ENCODE measurements around the gene MALRD1.

MALRD1 gene

DNA sequence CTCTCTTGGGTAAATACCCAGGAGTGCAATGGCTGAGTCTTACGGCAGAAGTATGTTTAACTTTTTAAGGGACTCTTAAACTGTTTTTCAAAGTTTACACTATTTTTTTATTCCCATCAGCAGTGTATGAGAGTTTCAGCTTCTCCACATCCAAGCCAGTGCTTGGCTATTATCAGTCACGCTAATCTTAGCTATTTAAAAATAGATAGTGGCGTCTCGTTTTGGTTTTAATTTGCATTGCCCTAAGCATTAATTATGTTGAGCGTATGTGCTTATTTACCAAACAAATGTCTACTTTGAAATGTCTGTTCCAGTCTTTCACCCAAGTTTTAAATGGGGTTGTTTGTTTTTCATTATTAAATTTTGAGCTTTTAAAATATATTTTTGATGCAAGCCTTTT is 164.0 kb downstream of the MALRD1 start:
- Histone ChIP-seq H3K4me1 (ENCODE audit: insufficient read depth, low read length) (no peaks in the 10 kb centered on the region), H3K9ac (ENCODE audit: low read depth, low read length) (no peak overlapping the region), H3K9me3 (ENCODE audit: control insufficient read depth, insufficient read depth, low read length) (no peaks in the 10 kb centered on the region), H3K36me3 (ENCODE audit: insufficient read depth, low read length) (no peaks in the 10 kb centered on the region)

DNA sequence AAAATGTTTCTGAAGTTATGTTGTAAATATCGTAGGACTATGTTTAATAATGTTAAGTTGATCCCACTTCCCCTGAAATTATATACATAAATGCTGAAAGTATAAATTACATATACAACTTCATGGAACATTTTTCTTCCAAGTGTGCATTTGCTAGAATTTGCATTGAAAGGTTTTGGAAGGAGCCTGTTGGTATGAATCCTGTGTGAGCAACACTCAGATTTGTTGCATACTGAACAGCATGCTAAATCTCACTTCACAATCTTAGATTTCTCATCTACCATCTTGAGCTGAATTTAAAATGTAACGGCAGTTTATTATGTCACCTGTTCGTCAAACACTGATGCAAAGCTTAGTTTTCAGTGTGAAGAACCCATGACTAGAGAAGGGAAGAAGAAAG is 172.6 kb downstream of the MALRD1 start:
- H3K4me1 ChIP-seq (ENCODE audit: insufficient read depth, low read length): no peaks in the 10 kb centered on the region
- H3K9me3 ChIP-seq (ENCODE audit: control insufficient read depth, insufficient read depth, low read length): no peaks in the 10 kb centered on the region

GRCh38 chr10:19226025-19226424 is 177.4 kb downstream of the MALRD1 start:
- no peaks in the 10 kb centered on the region for H3K36me3 ChIP-seq (ENCODE audit: insufficient read depth, low read length)
- no peaks in the 10 kb centered on the region for H3K9me3 ChIP-seq (ENCODE audit: control insufficient read depth, insufficient read depth, low read length)
- H3K4me1 ChIP-seq (ENCODE audit: insufficient read depth, low read length): no peaks in the 10 kb centered on the region
- H3K9ac ChIP-seq (ENCODE audit: low read depth, low read length): no peak overlapping the region

More for the DNA sequence above, 172.6 kb downstream of the MALRD1 start:
- Histone ChIP-seq H3K36me3 (ENCODE audit: insufficient read depth, low read length) (no peaks in the 10 kb centered on the region), H3K9ac (ENCODE audit: low read depth, low read length) (no peak overlapping the region)

DNA sequence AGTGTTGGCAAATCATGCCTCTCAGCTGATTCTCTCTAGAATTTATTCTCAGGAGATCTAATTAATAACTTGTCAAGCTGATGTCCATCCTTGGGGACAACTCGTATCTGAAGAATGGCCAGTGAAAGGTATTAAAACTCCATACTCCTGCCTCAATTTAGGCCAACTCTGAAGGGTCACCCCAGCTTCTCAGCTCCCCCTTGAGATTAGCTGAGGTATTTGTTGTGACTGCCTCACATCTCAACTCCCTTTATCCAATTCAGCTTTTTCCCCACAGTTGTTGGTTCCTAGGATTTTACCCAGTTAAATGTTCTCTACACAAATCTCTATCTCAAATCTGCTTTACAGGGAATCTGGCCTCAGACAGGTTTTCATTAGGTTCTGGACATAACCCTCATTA is 182.4 kb downstream of the MALRD1 start:
- no peaks in the 10 kb centered on the region for H3K36me3 ChIP-seq (ENCODE audit: insufficient read depth, low read length)

DNA sequence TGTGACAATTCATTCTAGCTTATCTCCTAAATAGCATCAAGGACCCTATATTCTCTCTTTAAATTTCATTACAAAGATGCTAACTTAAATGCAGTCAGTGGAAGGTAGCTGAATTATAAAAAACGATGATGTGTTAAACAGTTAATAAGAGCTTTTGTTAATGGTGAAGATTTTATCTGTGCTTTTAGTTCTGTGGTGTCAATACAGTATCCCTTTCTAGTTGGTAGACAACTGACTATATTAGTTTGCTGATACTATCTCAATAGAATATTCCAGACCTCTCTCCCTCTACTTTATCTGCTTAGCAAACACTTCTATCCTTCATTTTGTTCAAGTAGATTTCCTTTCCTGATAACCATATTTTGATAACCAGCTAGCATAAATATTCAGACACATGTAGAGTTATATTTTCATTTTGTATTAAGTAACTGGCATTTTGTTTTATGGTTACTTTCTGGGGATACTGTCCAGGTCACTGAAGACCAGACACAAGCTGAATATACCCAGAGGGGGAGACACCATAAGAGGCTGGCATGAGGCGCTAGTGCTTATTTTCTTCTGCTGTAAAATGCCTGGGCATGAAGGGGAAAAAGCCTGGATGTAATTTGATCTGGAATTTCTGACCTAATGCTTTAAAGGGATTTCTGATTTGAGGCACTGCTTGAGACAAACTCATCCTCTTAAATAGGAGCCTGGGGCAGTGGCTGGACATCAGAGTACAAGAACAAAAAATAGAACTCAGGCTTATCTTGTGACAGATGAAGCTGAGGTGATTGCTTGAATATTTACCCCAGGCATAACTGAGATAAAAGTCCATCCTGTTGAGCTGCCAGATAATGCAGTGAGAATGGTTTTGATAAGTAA is 197.5 kb downstream of the MALRD1 start:
- H3K9ac ChIP-seq (ENCODE audit: low read depth, low read length): no peak overlapping the region
- no peaks in the 10 kb centered on the region for H3K36me3 ChIP-seq (ENCODE audit: insufficient read depth, low read length)
- H3K4me1 ChIP-seq (ENCODE audit: insufficient read depth, low read length): no peaks in the 10 kb centered on the region
- no peaks in the 10 kb centered on the region; the same call in 1 of the 2 replicates for H3K9me3 ChIP-seq (ENCODE audit: control insufficient read depth, insufficient read depth, low read length)

More for the DNA sequence above, 182.4 kb downstream of the MALRD1 start:
- Histone ChIP-seq H3K4me1 (ENCODE audit: insufficient read depth, low read length) (no peaks in the 10 kb centered on the region), H3K9me3 (ENCODE audit: control insufficient read depth, insufficient read depth, low read length) (no peaks in the 10 kb centered on the region), H3K9ac (ENCODE audit: low read depth, low read length) (no peak overlapping the region)

DNA sequence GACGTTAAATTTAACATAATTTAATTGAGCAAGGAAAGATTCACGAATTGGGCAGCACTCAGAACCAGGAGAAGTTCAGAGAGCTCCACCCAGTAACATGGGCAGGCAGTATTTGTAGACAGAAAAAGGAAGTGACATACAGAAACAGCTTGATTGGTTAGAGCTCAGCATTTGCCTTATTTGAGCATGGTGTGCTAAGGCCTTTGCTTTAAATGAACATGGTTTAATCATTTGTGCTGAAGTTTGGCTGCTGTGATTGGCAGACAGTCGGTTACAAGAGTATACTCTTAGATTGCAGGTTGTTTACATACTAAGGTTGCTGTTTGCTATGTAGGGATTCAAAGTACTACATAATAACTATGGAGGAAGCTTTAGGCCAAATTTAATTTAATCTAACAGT is 199.2 kb downstream of the MALRD1 start:
- Histone ChIP-seq H3K9ac (ENCODE audit: low read depth, low read length) (no peak overlapping the region), H3K36me3 (ENCODE audit: insufficient read depth, low read length) (no peaks in the 10 kb centered on the region), H3K9me3 (ENCODE audit: control insufficient read depth, insufficient read depth, low read length) (no peaks in the 10 kb centered on the region), H3K4me1 (ENCODE audit: insufficient read depth, low read length) (no peaks in the 10 kb centered on the region)

- no peaks in the 10 kb centered on the region for H3K36me3 ChIP-seq (ENCODE audit: insufficient read depth, low read length)
- no peaks in the 10 kb centered on the region for H3K9me3 ChIP-seq (ENCODE audit: control insufficient read depth, insufficient read depth, low read length)
- H3K9ac ChIP-seq (ENCODE audit: low read depth, low read length): no peak overlapping the region
- H3K4me1 ChIP-seq (ENCODE audit: insufficient read depth, low read length): no peaks in the 10 kb centered on the region
Observed at GRCh38 chr10:19250546-19250945, 201.9 kb downstream of the MALRD1 start.

DNA sequence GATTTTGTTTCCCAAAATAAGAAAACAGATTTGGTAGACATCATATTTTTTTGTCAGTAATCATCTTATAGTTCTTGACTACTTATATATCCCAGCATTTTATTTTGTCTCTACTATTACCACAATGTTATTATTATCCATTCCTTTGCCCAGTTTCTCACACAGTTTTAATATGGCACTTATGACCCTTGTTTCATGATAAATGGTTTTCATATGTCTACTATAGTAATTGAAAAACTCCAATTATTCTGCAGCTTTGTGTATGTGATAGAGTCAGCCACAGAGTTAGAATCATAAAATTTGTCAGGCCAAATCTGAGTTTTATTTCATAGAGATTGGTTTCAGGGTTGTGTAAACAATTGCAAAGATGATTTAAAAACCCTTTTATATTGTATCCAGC is 203.9 kb downstream of the MALRD1 start:
- Histone ChIP-seq H3K9ac (ENCODE audit: low read depth, low read length) (no peak overlapping the region), H3K4me1 (ENCODE audit: insufficient read depth, low read length) (no peaks in the 10 kb centered on the region), H3K36me3 (ENCODE audit: insufficient read depth, low read length) (no peaks in the 10 kb centered on the region), H3K9me3 (ENCODE audit: control insufficient read depth, insufficient read depth, low read length) (no peaks in the 10 kb centered on the region)

DNA sequence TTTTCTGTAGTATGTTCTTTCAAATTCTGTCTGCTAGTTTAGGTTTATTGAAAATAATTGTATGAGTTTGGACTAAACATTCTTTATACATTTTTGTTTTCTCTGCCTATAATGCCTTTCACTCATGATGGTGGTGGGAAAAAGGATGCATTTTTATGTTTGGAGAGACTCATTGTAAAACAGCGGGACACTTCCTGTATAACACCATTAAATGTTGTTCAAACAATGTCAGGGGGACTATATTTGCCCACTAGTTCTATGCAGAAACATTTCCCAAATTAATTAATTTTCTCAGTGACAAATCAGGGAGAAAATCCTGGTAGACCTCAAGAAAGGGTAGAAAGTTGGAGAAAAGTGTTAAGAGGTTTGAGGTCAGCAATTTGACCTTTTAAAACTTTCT is 207.7 kb downstream of the MALRD1 start:
- no peaks in the 10 kb centered on the region for H3K4me1 ChIP-seq (ENCODE audit: insufficient read depth, low read length)

GRCh38 chr10:19263262-19263661 is 214.7 kb downstream of the MALRD1 start:
- Histone ChIP-seq H3K4me1 (ENCODE audit: insufficient read depth, low read length) (no peaks in the 10 kb centered on the region), H3K36me3 (ENCODE audit: insufficient read depth, low read length) (no peaks in the 10 kb centered on the region), H3K9me3 (ENCODE audit: control insufficient read depth, insufficient read depth, low read length) (no peaks in the 10 kb centered on the region), H3K9ac (ENCODE audit: low read depth, low read length) (no peak overlapping the region)

More for the DNA sequence above, 207.7 kb downstream of the MALRD1 start:
- Histone ChIP-seq H3K36me3 (ENCODE audit: insufficient read depth, low read length) (no peaks in the 10 kb centered on the region), H3K9me3 (ENCODE audit: control insufficient read depth, insufficient read depth, low read length) (no peaks in the 10 kb centered on the region), H3K9ac (ENCODE audit: low read depth, low read length) (no peak overlapping the region)

DNA sequence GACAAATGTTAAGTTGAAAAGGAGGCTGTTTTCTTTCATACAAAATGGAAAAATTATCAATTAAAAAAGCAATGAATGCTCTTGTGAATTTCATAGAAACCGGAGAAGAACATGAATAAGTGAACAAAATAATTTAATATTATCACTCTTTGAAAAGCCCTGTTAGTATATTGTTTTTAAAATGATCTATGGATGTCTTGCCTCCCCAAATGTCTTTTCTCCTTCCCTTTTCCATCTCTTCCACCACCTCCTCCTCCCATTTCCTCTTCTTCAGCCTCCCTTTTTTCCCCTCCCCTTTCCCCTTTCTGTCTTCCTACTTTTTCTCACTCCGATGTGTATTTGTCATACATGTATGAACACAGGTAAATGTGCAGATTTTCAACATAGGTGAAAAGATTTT is 234.7 kb downstream of the MALRD1 start:
- no peak overlapping the region for H3K9ac ChIP-seq (ENCODE audit: low read depth, low read length)
- H3K9me3 ChIP-seq (ENCODE audit: control insufficient read depth, insufficient read depth, low read length): no peaks in the 10 kb centered on the region
- no peaks in the 10 kb centered on the region for H3K4me1 ChIP-seq (ENCODE audit: insufficient read depth, low read length)
- H3K36me3 ChIP-seq (ENCODE audit: insufficient read depth, low read length): no peaks in the 10 kb centered on the region

DNA sequence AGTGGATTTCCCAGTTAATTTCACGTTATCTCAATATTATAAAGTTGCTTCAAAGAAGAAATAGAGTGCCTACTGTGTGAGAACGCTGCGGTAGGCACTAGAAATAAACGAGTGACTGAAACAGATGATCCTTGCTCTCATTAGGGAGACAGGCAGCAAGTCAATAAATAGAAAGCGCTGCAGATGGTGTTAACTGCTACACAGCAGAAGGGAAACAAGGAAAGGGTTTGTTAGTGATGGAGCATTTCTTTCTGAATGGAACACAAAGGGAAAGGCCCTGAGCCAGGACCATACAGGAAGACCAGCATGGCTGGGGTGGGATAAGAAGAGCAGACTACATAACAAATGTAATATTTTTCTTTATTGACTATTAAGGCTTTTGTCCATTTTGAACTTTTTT is 235.2 kb downstream of the MALRD1 start:
- Histone ChIP-seq H3K9me3 (ENCODE audit: control insufficient read depth, insufficient read depth, low read length) (no peaks in the 10 kb centered on the region), H3K36me3 (ENCODE audit: insufficient read depth, low read length) (no peaks in the 10 kb centered on the region), H3K9ac (ENCODE audit: low read depth, low read length) (no peak overlapping the region), H3K4me1 (ENCODE audit: insufficient read depth, low read length) (no peaks in the 10 kb centered on the region)

- Histone ChIP-seq H3K4me1 (ENCODE audit: insufficient read depth, low read length) (no peaks in the 10 kb centered on the region), H3K36me3 (ENCODE audit: insufficient read depth, low read length) (no peaks in the 10 kb centered on the region), H3K9me3 (ENCODE audit: control insufficient read depth, insufficient read depth, low read length) (no peaks in the 10 kb centered on the region), H3K9ac (ENCODE audit: low read depth, low read length) (no peak overlapping the region)
Observed at GRCh38 chr10:19290770-19291169, 242.2 kb downstream of the MALRD1 start.

GRCh38 chr10:19294233-19294632 is 245.6 kb downstream of the MALRD1 start:
- no peaks in the 10 kb centered on the region for H3K36me3 ChIP-seq (ENCODE audit: insufficient read depth, low read length)
- no peaks in the 10 kb centered on the region for H3K9me3 ChIP-seq (ENCODE audit: control insufficient read depth, insufficient read depth, low read length)
- 0 out of 2 replicates have a peak, but pooled peaks cover 3% of the 10 kb centered on the region for H3K4me1 ChIP-seq (ENCODE audit: insufficient read depth, low read length)
- H3K9ac ChIP-seq (ENCODE audit: low read depth, low read length): no peak overlapping the region

DNA sequence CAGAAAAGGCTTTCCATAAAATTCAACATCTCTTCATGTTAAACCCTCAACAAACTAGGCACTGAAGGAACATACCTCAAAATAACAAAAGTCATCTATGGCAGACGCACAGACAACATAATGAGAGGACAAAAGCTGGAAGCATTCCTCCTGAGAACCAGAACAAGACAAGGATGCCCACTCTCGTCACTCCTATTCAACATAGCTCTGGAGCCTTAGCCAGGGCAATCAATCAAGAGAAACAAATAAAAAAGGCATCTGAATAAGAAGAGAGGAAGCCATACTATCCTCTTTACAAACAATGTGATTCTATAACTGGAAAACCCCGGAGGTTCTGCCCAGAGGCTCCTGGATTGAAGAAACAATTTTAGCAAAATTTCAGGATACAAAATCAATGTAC is 251.0 kb downstream of the MALRD1 start:
- no peaks in the 10 kb centered on the region for H3K36me3 ChIP-seq (ENCODE audit: insufficient read depth, low read length)
- no peaks in the 10 kb centered on the region for H3K9me3 ChIP-seq (ENCODE audit: control insufficient read depth, insufficient read depth, low read length)
- H3K4me1 ChIP-seq (ENCODE audit: insufficient read depth, low read length): 0 out of 2 replicates have a peak, but pooled peaks cover 3% of the 10 kb centered on the region
- no peak overlapping the region for H3K9ac ChIP-seq (ENCODE audit: low read depth, low read length)

Data from ES-I3 (cell line).